Loucy (cell line): Measurements from ENCODE around the gene GPC5.

Source experiments
- CTCF ChIP-seq: fragments of 200-600 bp; sonication (generic); conservative IDR thresholded peaks from 2 replicates; pipeline ENCODE4 v1.5.1; 2014; ENCODE audit warnings: mild to moderate bottlenecking, antibody characterized with exemption, low read length
- EZH2phosphoT487 ChIP-seq: fragments of 200-600 bp; IDR thresholded peaks from 2 replicates; pipeline ENCODE4 v1.6.1; 2018; ENCODE audit warnings: antibody characterized with exemption, mild to moderate bottlenecking, moderate library complexity, borderline replicate concordance

GRCh38 chr13:91571681-91572080, 173.3 kb downstream of the GPC5 start:
- TF ChIP-seq CTCF (no peak), EZH2phosphoT487 (no peak)
